AML-193 (cell line): ENCODE data around the gene MAST3.

Source experiments
- DNase-seq, 2 experiments: peaks; one replicate each; lab custom pipeline; 2025; lab: John Stamatoyannopoulos, UW

Gene MAST3

GRCh38 chr19:18159810-18160209, 62.2 kb downstream of the MAST3 start:
- DNase-seq: no peak

- DNase-seq: no peak
Observed at GRCh38 chr19:18160493-18160970, 63.0 kb downstream of the MAST3 start.

- DNase-seq: peak; percentile 23 to 24
Observed at GRCh38 chr19:18160971-18161635, 63.5 kb downstream of the MAST3 start.

- DNase-seq: no peak
Observed at GRCh38 chr19:18161636-18162002, 64.0 kb downstream of the MAST3 start.

- DNase-seq: no peak
Observed at GRCh38 chr19:18164072-18164471, 66.5 kb downstream of the MAST3 start.

GRCh38 chr19:18165794-18166544, 68.4 kb downstream of the MAST3 start:
- no peak for DNase-seq

GRCh38 chr19:18167011-18167410, 69.4 kb downstream of the MAST3 start:
- DNase-seq: no peak

GRCh38 chr19:18167975-18168645, 70.5 kb downstream of the MAST3 start:
- peak; percentile 23 to 45 for DNase-seq

GRCh38 chr19:18168673-18169381, 71.2 kb downstream of the MAST3 start:
- no peak for DNase-seq

GRCh38 chr19:18170714-18171255, 73.2 kb downstream of the MAST3 start:
- no peak for DNase-seq

GRCh38 chr19:18171605-18172327, 74.2 kb downstream of the MAST3 start:
- no peak for DNase-seq

GRCh38 chr19:18172331-18173053, 74.9 kb downstream of the MAST3 start:
- no peak for DNase-seq

GRCh38 chr19:18173054-18173571, 75.5 kb downstream of the MAST3 start:
- DNase-seq: no peak

GRCh38 chr19:18173572-18174288, 76.2 kb downstream of the MAST3 start, which contains the start of gene IFI30:
IFI30 (plus strand) TSS chr19:18173813; CDS start chr19:18173842, 29 bp downstream.
- peak; percentile 49 to 53 for DNase-seq

GRCh38 chr19:18174983-18175382, 77.4 kb downstream of the MAST3 start:
- no peak for DNase-seq

GRCh38 chr19:18176367-18177310, 79.1 kb downstream of the MAST3 start:
- DNase-seq: no peak

- DNase-seq: peak; percentile 17 to 27
Observed at GRCh38 chr19:18179957-18180356, 82.4 kb downstream of the MAST3 start.

- no peak for DNase-seq
Observed at GRCh38 chr19:18183529-18183928, 86.0 kb downstream of the MAST3 start.
